Measurements from ENCODE around the gene LCN6. TPM values are rescaled to one million over a fixed set of nuclear protein-coding genes. Genes with fewer than 3 reads are reported as not detected.

The LCN6 gene
- total and polyA plus RNA-seq, 2 of the 4 experiments (the other 2 are of a cell fraction): not detected

DNA sequence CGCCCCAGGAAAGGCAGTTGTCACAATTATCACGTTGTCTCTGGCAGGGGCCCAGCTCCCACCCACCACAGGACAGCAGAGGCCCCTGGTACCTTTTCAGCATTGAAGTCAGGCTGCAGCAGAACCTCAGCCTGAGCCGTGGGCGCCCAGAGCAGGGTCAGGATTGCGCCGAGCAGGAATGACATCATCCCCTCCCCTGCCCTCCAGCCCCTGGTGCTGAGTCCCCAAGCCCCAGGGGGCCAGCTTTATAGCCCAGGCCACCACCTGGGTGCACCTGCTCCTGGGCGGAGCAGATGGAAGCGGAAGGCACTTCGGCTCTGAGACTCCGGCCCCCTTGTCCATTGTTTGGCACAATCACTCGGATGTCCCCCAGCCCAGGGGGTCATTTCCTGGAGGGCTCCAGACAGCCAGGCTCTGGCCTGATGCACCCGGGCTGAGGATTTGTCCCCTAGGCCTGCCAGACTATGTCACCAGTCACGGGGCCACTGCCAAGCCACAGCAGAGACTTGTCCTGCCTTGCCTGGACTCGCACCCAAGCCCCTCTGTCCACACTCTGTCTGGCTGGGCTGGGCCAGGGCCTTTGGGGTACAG, 16.1 kb upstream of the LCN6 start, which contains the start of gene LCN15:
LCN15 (minus strand) TSS at position 218 of the 591 bp plus-strand sequence; CDS start at position 188, 30 bp downstream.
- BruUV-seq (replicated peaks): no TSS peak
- H3K14ac ChIP-seq (replicated peaks; ENCODE audit: low read depth, low read length): no peak within 1 kb of the TSS
- H2AK9ac ChIP-seq (replicated peaks; ENCODE audit: low read depth, low read length, poor library complexity): peak within 1 kb of the TSS; percentile 72
- H2AK5ac ChIP-seq (ENCODE audit: low read depth, low read length): no peak within 1 kb of the TSS
- intact Hi-C loops (cut with micrococcal nuclease): no loop called here
- no peak within 1 kb of the TSS for H3K27ac ChIP-seq (ENCODE audit: insufficient read depth, low read length)
- no peak within 1 kb of the TSS for H4K8ac ChIP-seq (ENCODE audit: low read depth in 2 of 2, low read length in 2 of 2)
- CTCF ChIA-PET: no interaction called here
- no peaks in the 10 kb centered on the region for H3K36me3 ChIP-seq (ENCODE audit: control insufficient read depth, insufficient read depth, low read length)
- 63% methylated on average over 6 of the region's 14 CpGs; no CpG with 5 or more reads in 1 of the 2 experiments for WGBS, 2 experiments (ENCODE audit: extremely low coverage in 2 of 2, insufficient read length in 1 of 2)
- no peak within 1 kb of the TSS for H2BK120ac ChIP-seq (ENCODE audit: low read depth, low read length)
- H3K4ac ChIP-seq (ENCODE audit: low read depth, low read length): no peak within 1 kb of the TSS
- no peaks in the 10 kb centered on the region for H3K4me1 ChIP-seq (ENCODE audit: control insufficient read depth, insufficient read depth, low read length)
- H3K4me3 ChIP-seq (ENCODE audit: insufficient read depth, low read depth, low read length): no peak within 1 kb of the TSS
- H4K91ac ChIP-seq (ENCODE audit: insufficient read depth, low read depth, low read length): no peak within 1 kb of the TSS
- no peaks in the 10 kb centered on the region for H3K79me1 ChIP-seq (ENCODE audit: low read depth in 1 of 2, low read length in 2 of 2)
- H2BK20ac ChIP-seq (ENCODE audit: low read depth, low read length): no peak within 1 kb of the TSS
- peaks cover 7% of the 10 kb centered on the region for H3K27me3 ChIP-seq (ENCODE audit: control insufficient read depth, insufficient read depth, low read length)
- dilution Hi-C loops (cut with HindIII; ENCODE audit: low sequenced_read_pairs, unreplicated experiment): no loop called here
- in situ Hi-C loops (cut with MboI; ENCODE audit: low sequenced_read_pairs): no loop called here
- no peak within 1 kb of the TSS for H2BK5ac ChIP-seq (ENCODE audit: low read depth, low read length, poor library complexity, severe bottlenecking)
- no peaks in the 10 kb centered on the region for H3K9me1 ChIP-seq (ENCODE audit: insufficient read depth, low read length)
- no peak within 1 kb of the TSS for H3K23ac ChIP-seq (ENCODE audit: low read depth, low read length)
- no peak within 1 kb of the TSS for H3K18ac ChIP-seq (ENCODE audit: low read depth, low read length)
- TF ChIP-seq BHLHE40 (IDR thresholded peaks at IDR 0.05; ENCODE audit: low read depth, low read length): no peak
- no peak for TF ChIP-seq MAFK (IDR thresholded peaks at IDR 0.05; ENCODE audit: low read depth, low read length)
- TF ChIP-seq RFX5 (IDR thresholded peaks at IDR 0.05; ENCODE audit: low read depth, low read length): no peak
- TF ChIP-seq, protein P1, sequence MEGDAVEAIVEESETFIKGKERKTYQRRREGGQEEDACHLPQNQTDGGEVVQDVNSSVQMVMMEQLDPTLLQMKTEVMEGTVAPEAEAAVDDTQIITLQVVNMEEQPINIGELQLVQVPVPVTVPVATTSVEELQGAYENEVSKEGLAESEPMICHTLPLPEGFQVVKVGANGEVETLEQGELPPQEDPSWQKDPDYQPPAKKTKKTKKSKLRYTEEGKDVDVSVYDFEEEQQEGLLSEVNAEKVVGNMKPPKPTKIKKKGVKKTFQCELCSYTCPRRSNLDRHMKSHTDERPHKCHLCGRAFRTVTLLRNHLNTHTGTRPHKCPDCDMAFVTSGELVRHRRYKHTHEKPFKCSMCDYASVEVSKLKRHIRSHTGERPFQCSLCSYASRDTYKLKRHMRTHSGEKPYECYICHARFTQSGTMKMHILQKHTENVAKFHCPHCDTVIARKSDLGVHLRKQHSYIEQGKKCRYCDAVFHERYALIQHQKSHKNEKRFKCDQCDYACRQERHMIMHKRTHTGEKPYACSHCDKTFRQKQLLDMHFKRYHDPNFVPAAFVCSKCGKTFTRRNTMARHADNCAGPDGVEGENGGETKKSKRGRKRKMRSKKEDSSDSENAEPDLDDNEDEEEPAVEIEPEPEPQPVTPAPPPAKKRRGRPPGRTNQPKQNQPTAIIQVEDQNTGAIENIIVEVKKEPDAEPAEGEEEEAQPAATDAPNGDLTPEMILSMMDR (conservative IDR thresholded peaks at IDR 0.05; ENCODE audit: low read depth, low read length): no peak
- TF ChIP-seq RAD21 (IDR thresholded peaks at IDR 0.05; ENCODE audit: low read length): no peak
- TF ChIP-seq, protein P2, sequence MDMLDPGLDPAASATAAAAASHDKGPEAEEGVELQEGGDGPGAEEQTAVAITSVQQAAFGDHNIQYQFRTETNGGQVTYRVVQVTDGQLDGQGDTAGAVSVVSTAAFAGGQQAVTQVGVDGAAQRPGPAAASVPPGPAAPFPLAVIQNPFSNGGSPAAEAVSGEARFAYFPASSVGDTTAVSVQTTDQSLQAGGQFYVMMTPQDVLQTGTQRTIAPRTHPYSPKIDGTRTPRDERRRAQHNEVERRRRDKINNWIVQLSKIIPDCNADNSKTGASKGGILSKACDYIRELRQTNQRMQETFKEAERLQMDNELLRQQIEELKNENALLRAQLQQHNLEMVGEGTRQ (IDR thresholded peaks at IDR 0.05; ENCODE audit: low read depth, low read length): no peak
- TF ChIP-seq CEBPB (IDR thresholded peaks at IDR 0.05; ENCODE audit: low read depth, low read length): no peak
- no peak for TF ChIP-seq RCOR1 (IDR thresholded peaks at IDR 0.05; ENCODE audit: insufficient replicate concordance, low read length)
- TF ChIP-seq MAZ (IDR thresholded peaks at IDR 0.05; ENCODE audit: borderline replicate concordance, low read depth, low read length): no peak
- no peak for TF ChIP-seq FOS (IDR thresholded peaks at IDR 0.05; ENCODE audit: low read depth, low read length)
- TF ChIP-seq, protein P3, sequence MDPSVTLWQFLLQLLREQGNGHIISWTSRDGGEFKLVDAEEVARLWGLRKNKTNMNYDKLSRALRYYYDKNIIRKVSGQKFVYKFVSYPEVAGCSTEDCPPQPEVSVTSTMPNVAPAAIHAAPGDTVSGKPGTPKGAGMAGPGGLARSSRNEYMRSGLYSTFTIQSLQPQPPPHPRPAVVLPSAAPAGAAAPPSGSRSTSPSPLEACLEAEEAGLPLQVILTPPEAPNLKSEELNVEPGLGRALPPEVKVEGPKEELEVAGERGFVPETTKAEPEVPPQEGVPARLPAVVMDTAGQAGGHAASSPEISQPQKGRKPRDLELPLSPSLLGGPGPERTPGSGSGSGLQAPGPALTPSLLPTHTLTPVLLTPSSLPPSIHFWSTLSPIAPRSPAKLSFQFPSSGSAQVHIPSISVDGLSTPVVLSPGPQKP (IDR thresholded peaks at IDR 0.05; ENCODE audit: borderline replicate concordance, low read depth, low read length): no peak
- TF ChIP-seq SMC3 (IDR thresholded peaks at IDR 0.05; ENCODE audit: low read depth, low read length): no peak
- peak within 1 kb of the TSS; percentile 63 for H2AFZ ChIP-seq (replicated peaks; ENCODE audit: low read length, poor library complexity)
- no peaks in the 10 kb centered on the region for H4K20me1 ChIP-seq (ENCODE audit: insufficient read depth, low read length)
- ATAC-seq (ENCODE audit: low read depth) (no peak), DNase-seq (no peak)
- H2BK15ac ChIP-seq (ENCODE audit: low read depth, low read length): no peak within 1 kb of the TSS
- H3K56ac ChIP-seq (ENCODE audit: extremely low read depth, insufficient read depth, low read length): no peak within 1 kb of the TSS
- no peaks in the 10 kb centered on the region for H3K9me3 ChIP-seq (ENCODE audit: control insufficient read depth, insufficient read depth, low read length)
- H3K4me2 ChIP-seq (ENCODE audit: low read depth, low read length): no peak within 1 kb of the TSS
- no peak within 1 kb of the TSS for H4K5ac ChIP-seq (ENCODE audit: low read depth, low read length)
- H3K9ac ChIP-seq (ENCODE audit: low read depth, low read length): no peak within 1 kb of the TSS
- POLR2A ChIA-PET (ENCODE audit: unreplicated experiment): no interaction called here

Measured in IMR-90 (cell line).